Measurements from ENCODE around the gene TRMT6.

TRMT6 gene

DNA sequence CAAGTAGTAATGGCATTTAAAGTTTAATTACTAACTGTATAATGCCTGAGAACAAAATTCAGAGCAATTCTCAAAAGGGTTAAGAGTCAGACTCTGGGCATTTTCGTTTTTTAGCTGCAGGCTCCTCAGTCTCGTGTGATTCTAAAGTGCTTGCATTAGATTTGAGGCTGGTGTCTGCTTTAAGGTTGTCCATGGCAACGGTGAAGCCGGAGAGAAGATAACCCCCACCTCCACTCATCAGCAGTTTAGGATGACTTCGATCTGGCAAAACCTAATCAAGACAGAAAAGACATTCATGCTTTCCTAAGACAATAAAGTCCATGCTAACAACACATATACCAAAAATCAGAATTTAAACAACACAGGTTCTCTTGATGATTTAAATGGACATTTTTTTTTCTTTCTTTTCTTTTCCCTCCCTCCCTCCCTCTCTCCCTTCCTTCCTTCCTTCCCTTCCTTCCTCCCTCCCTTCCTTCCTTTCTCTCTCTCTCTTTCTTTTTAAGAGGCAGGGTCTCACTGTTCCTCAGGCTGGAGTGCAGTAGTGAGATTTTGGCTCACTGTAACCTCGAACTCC lies 11.8 kb downstream of the TRMT6 start:
- TF ChIP-seq TAF1 (IDR thresholded peaks at IDR 0.05; ENCODE audit: borderline replicate concordance, low read depth, low read length) (no peak), POLR2A (IDR thresholded peaks at IDR 0.05; ENCODE audit: low read depth, low read length) (no peak), POLR2AphosphoS5 (IDR thresholded peaks at IDR 0.05; ENCODE audit: low read depth, low read length) (no peak)
- DNase-seq (ENCODE audit: insufficient read length) (no peak), FAIRE-seq (no peak)

DNA sequence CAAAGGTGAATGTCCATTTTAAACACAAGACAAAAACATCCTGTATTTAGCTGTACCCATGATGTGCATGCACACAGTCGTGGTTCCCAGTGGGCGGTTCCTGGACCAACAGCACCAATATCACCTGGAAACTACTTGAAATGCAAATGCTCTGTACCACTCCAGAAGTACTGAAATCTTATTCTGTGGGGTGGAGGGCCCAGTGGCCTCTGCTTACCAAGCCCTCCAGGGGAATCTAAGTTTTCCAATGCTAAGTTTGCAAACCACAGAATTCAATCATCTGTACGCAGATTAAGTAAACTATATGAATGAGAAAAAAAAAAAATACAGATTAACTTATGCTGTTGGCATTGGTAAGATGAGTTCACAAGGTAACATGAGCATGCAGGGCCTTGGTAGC lies 14.1 kb downstream of the TRMT6 start:
- no peak for TF ChIP-seq POLR2A (IDR thresholded peaks at IDR 0.05; ENCODE audit: low read depth, low read length)
- TF ChIP-seq POLR2AphosphoS5 (IDR thresholded peaks at IDR 0.05; ENCODE audit: low read depth, low read length): no peak
- TF ChIP-seq TAF1 (IDR thresholded peaks at IDR 0.05; ENCODE audit: borderline replicate concordance, low read depth, low read length): no peak
- DNase-seq (ENCODE audit: insufficient read length) (no peak), FAIRE-seq (no peak)

GRCh38 chr20:5935384-5935783 lies 14.9 kb downstream of the TRMT6 start:
- DNase-seq (ENCODE audit: insufficient read length) (no peak), FAIRE-seq (no peak)
- TF ChIP-seq POLR2AphosphoS5 (IDR thresholded peaks at IDR 0.05; ENCODE audit: low read depth, low read length) (no peak), TAF1 (IDR thresholded peaks at IDR 0.05; ENCODE audit: borderline replicate concordance, low read depth, low read length) (no peak), POLR2A (IDR thresholded peaks at IDR 0.05; ENCODE audit: low read depth, low read length) (no peak)

DNA sequence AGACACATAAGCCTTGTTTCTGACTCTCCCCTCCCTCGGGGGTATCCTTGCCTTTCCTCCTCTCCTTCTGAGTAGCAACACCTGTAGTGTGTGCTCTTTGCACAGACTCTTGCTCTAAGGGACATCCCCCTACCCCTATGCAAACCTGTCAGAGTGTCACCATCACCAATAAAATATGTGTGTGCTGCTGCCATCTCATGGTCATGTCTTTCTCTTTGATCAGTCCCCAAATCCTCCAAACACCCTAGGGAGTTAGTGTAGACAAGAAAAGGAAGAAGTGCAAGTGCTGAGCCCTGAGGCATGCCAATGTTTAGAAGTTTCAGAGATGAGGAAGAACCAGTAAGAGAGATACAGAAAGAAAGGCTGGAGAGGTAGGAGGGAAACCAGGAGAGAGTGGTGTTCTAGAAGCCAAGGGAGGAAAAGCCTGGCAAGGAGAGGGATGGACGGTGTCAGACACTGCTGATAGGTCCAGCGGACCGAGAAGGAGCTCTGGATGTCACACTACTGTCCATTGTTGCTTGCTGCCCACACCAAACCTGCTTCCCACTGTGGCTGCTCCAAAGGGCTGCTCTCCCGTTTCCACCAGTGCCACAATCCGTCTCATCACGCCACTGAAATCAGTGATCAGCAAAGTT lies 16.4 kb downstream of the TRMT6 start:
- TF ChIP-seq POLR2A (IDR thresholded peaks at IDR 0.05; ENCODE audit: low read depth, low read length): no peak
- TF ChIP-seq TAF1 (IDR thresholded peaks at IDR 0.05; ENCODE audit: borderline replicate concordance, low read depth, low read length): no peak
- DNase-seq (ENCODE audit: insufficient read length) (no peak), FAIRE-seq (peak; percentile 73)

- FAIRE-seq (no peak), DNase-seq (ENCODE audit: insufficient read length) (no peak)
- TF ChIP-seq POLR2A (IDR thresholded peaks at IDR 0.05; ENCODE audit: low read depth, low read length): no peak
- TF ChIP-seq TAF1 (IDR thresholded peaks at IDR 0.05; ENCODE audit: borderline replicate concordance, low read depth, low read length): no peak
- TF ChIP-seq POLR2AphosphoS5 (IDR thresholded peaks at IDR 0.05; ENCODE audit: low read depth, low read length): no peak
These were observed 17.5 kb downstream of the TRMT6 start for GRCh38 chr20:5932796-5933195.

DNA sequence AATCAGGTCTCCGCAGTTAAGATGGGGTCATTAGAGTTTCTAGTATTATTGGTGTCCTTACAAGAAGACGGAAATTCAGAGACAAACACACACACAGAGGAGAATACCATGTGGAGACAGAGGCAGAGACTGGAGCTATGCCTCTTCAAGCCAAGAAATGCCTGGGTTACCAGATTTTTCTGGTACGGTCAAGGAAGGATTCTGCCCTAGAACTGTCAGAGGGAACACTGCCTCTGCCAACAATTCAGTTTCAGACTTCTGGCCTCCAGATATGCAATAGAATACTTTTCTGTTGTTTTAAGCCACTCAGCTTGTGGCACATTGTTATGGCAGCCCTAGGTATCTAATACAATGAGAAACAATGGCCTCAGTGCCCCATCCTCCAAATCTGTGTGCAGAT lies 18.9 kb downstream of the TRMT6 start:
- DNase-seq (ENCODE audit: insufficient read length): no peak
- no peak for FAIRE-seq
- no peak for TF ChIP-seq POLR2A (IDR thresholded peaks at IDR 0.05; ENCODE audit: low read depth, low read length)
- no peak for TF ChIP-seq TAF1 (IDR thresholded peaks at IDR 0.05; ENCODE audit: borderline replicate concordance, low read depth, low read length)
- no peak for TF ChIP-seq POLR2AphosphoS5 (IDR thresholded peaks at IDR 0.05; ENCODE audit: low read depth, low read length)

GRCh38 chr20:5928836-5929715 lies 21.3 kb downstream of the TRMT6 start:
- TF ChIP-seq POLR2A (IDR thresholded peaks at IDR 0.05; ENCODE audit: low read depth, low read length) (no peak), TAF1 (IDR thresholded peaks at IDR 0.05; ENCODE audit: borderline replicate concordance, low read depth, low read length) (no peak), POLR2AphosphoS5 (IDR thresholded peaks at IDR 0.05; ENCODE audit: low read depth, low read length) (no peak)
- FAIRE-seq (no peak), DNase-seq (ENCODE audit: insufficient read length) (no peak)

GRCh38 chr20:5927749-5928462 lies 22.4 kb downstream of the TRMT6 start:
- no peak for FAIRE-seq
- TF ChIP-seq TAF1 (IDR thresholded peaks at IDR 0.05; ENCODE audit: borderline replicate concordance, low read depth, low read length) (no peak), POLR2A (IDR thresholded peaks at IDR 0.05; ENCODE audit: low read depth, low read length) (no peak), POLR2AphosphoS5 (IDR thresholded peaks at IDR 0.05; ENCODE audit: low read depth, low read length) (no peak)
- no peak for DNase-seq (ENCODE audit: insufficient read length)

DNA sequence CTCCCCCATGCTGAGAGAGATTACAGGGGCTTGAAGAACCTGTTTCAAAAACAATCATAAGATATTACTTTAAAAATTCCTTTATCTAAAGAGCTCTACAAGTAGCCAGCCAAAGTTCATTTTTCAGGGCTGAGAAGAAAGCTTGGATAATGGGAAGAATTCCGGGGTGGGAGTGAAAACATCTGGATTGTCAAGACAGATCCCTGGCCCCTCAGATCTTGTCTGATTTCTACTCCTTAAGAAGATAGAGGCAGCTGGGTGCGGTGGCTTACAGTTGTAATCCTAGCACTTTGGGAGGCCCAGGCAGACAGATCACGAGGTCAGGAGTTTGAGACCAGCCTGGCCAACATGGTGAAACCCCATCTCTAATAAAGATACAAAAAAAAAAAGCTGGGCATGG lies 24.8 kb downstream of the TRMT6 start:
- no peak for FAIRE-seq
- no peak for DNase-seq (ENCODE audit: insufficient read length)
- TF ChIP-seq TAF1 (IDR thresholded peaks at IDR 0.05; ENCODE audit: borderline replicate concordance, low read depth, low read length) (no peak), POLR2AphosphoS5 (IDR thresholded peaks at IDR 0.05; ENCODE audit: low read depth, low read length) (no peak), POLR2A (IDR thresholded peaks at IDR 0.05; ENCODE audit: low read depth, low read length) (no peak)

DNA sequence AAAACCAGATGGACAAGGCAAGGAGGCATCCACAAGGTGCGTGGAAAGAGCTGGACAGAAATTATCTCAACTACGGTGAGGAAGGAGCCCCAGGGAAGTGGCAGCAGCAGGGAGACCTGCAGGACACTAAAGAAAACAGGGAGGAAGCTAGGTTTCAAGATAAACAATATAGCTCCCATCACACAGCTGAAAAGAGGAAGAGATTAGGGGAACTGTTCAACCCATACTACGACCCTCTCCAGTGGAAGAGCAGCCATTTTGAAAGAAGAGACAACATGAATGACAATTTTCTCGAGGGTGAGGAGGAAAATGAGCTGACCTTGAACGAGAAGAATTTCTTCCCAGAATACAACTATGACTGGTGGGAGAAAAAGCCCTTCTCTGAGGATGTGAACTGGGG lies 26.8 kb downstream of the TRMT6 start:
- DNase-seq (ENCODE audit: insufficient read length) (no peak), FAIRE-seq (no peak)
- TF ChIP-seq POLR2AphosphoS5 (IDR thresholded peaks at IDR 0.05; ENCODE audit: low read depth, low read length): no peak
- TF ChIP-seq TAF1 (IDR thresholded peaks at IDR 0.05; ENCODE audit: borderline replicate concordance, low read depth, low read length): no peak
- no peak for TF ChIP-seq POLR2A (IDR thresholded peaks at IDR 0.05; ENCODE audit: low read depth, low read length)

DNA sequence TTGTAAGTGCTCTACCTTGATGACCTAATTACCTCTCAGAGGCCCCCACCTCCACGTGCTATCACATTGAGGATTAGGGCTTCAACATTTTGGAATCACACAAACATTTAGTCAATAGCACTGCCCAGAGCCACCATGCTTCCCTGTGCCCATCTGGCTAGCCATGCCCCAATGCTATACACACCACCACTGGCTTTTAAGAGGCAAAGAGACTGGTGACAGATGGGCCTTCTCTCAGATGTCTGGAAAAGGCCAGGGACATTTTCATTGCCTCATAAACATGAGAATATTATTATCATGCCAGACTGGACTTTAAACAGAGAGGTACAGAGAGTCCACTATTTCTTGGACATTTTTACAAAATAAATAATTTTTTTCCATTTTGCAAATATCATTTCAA lies 29.8 kb downstream of the TRMT6 start:
- no peak for FAIRE-seq
- TF ChIP-seq POLR2A (IDR thresholded peaks at IDR 0.05; ENCODE audit: low read depth, low read length) (no peak), POLR2AphosphoS5 (IDR thresholded peaks at IDR 0.05; ENCODE audit: low read depth, low read length) (no peak), TAF1 (IDR thresholded peaks at IDR 0.05; ENCODE audit: borderline replicate concordance, low read depth, low read length) (no peak)
- DNase-seq (ENCODE audit: insufficient read length): no peak

Data from GM12892 (cell line).